Cardiac fibroblast (primary cell): ENCODE results near the gene LENG8.
"Not testable (repeated sequence)": the region's sequence is repeated elsewhere in the genome, so short reads cannot be mapped to it uniquely, and the experiment has no call there.

Experiments used
- DNase-seq, 2 donors: peaks; one replicate each; pipeline versions ENCODE4 v3.0.0 to v3.0.0-alpha.2; 2010; ENCODE audit warnings: low read depth in 2 of 2
- H3K4me3 ChIP-seq, 2 donors: replicated peaks in 1 of 2; 1 replicate in 1 of 2; 2 replicates in 1 of 2; pipeline ENCODE4 v1.5.1; 2011; ENCODE audit warnings: low read depth in 2 of 2, low read length in 2 of 2, mild to moderate bottlenecking in 2 of 2, moderate library complexity in 1 of 2
- TF ChIP-seq, protein P1 (sequence below): IDR thresholded peaks from one replicate; pipeline ENCODE4 v1.5.1; 2011; ENCODE audit warnings: low read depth, mild to moderate bottlenecking, low read length, inconsistent platforms

Gene LENG8

DNA sequence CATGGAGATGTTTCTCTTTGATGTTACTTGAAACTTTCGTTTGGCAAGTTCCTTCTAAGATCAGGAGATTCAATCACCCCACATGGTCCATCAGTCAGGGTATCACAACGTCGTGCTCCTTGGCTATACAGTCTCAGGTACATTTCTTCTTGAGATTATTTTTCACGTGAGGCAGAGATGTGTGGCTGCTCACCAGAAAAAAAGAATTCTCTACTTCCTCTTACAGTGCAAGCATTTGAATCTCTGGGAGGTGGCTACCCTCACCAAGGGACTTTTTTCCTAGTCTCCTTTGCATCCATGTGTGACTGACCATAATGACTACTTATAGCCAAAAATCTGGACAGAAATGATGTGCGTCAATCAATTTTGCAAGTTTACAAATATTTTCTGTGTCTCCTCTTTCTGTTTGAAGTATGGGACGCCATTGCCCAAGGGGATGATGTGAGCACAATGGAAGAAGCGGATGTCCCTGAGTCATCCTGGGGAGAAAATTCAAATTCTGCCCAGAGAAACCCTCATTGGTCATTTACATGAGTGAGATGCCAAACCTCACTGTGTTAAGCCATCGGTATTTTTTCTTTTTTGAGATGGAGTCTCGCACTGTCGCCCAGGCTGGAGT lies 45.1 kb downstream of the LENG8 start:
- H3K4me3 ChIP-seq = no peak overlapping the region
- TF ChIP-seq, protein P1, sequence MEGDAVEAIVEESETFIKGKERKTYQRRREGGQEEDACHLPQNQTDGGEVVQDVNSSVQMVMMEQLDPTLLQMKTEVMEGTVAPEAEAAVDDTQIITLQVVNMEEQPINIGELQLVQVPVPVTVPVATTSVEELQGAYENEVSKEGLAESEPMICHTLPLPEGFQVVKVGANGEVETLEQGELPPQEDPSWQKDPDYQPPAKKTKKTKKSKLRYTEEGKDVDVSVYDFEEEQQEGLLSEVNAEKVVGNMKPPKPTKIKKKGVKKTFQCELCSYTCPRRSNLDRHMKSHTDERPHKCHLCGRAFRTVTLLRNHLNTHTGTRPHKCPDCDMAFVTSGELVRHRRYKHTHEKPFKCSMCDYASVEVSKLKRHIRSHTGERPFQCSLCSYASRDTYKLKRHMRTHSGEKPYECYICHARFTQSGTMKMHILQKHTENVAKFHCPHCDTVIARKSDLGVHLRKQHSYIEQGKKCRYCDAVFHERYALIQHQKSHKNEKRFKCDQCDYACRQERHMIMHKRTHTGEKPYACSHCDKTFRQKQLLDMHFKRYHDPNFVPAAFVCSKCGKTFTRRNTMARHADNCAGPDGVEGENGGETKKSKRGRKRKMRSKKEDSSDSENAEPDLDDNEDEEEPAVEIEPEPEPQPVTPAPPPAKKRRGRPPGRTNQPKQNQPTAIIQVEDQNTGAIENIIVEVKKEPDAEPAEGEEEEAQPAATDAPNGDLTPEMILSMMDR = no peak
- no peak for DNase-seq

GRCh38 chr19:54495284-54495683 lies 46.3 kb downstream of the LENG8 start:
- not testable (repeated sequence) for DNase-seq, H3K4me3 ChIP-seq

GRCh38 chr19:54497747-54498450 lies 48.9 kb downstream of the LENG8 start:
- not testable (repeated sequence) for H3K4me3 ChIP-seq, DNase-seq

DNA sequence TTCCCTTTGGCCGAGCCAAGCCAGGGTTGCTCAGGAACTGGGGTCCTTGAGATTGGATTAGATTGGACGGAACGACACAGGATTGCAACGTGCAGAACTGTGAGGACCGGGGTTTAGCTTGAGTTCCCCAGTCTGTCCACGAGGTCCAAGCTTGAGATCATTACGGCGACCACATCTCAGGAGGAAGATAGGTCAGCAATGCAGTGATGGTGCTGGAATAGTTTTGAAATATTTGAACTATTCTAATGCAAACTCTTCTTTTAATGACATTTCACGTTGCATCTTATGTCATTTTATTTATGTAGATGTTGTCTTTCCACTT lies 49.4 kb downstream of the LENG8 start:
- not testable (repeated sequence) for DNase-seq, H3K4me3 ChIP-seq

- TF ChIP-seq, protein P1 = no peak
- H3K4me3 ChIP-seq = no peak within 1 kb of the TSS
- DNase-seq = no peak
Observed at GRCh38 chr19:54502518-54503048, 53.6 kb downstream of the LENG8 start, which contains the start of gene LAIR2. TSS of gene LAIR2 (plus strand) at chr19:54502831. CDS start at chr19:54502919, 88 bp downstream.

GRCh38 chr19:54505542-54505941 lies 56.5 kb downstream of the LENG8 start:
- DNase-seq, H3K4me3 ChIP-seq: not testable (repeated sequence)

GRCh38 chr19:54506079-54506478 lies 57.1 kb downstream of the LENG8 start:
- TF ChIP-seq, protein P1 = no peak
- DNase-seq = no peak
- no peak overlapping the region for H3K4me3 ChIP-seq

DNA sequence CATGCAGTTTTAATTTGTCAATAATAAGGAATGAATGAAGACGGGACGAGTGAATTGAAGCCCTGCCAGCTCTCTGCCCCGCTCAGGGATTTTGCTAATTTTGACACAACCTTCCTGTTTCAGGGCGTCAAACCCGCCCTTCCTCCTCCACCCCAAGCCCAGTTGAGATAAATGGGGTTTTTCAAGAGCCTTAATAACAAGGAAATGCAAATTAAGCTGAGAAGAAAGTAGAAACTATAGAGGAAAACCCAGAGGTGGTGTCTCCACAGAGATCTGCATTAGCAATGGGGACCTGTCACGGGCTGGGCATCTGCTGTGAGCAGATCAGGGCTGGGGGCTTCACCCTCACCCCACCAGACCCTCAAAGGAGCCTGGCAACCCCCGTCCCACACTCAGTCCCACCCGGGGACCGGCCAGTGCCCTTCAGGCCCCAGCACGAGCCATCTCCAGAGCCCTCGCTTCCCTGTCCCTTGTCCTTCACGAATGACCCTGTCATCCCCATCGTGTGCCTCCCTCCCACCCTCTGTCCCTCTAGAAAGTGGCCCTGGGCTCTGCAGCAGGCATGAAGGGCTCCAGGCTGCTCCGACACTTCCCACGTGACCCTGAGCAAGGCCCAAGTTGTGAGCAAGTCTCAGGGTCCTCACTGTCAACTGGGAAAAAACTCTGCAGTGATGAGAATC lies 58.2 kb downstream of the LENG8 start:
- not testable (repeated sequence) for H3K4me3 ChIP-seq, DNase-seq

GRCh38 chr19:54507824-54508223 lies 58.8 kb downstream of the LENG8 start:
- TF ChIP-seq, protein P1 = no peak
- H3K4me3 ChIP-seq = no peak overlapping the region
- no peak for DNase-seq

DNA sequence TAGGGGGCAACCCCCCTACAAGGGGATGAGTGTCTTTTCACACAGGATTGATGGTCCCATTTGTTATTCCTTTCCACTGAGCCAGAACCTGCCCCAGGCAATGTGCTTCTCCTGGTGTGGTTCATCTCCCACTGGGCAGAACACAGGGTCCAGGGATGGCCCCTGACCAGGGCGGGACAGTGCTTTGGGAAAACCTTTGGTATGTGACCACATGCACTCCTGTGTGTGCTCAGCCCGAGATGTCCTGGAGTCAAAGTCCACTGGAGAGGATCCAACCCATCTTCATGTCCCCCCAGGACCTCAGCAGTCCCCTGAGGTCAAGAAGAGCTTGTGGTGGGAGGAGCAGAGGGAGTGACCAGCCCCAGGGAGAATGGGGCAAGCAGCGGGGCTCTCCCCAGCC lies 59.5 kb downstream of the LENG8 start:
- not testable (repeated sequence) for H3K4me3 ChIP-seq, DNase-seq

- not testable (repeated sequence) for H3K4me3 ChIP-seq, DNase-seq
Observed at GRCh38 chr19:54509200-54509940, 60.4 kb downstream of the LENG8 start.
